Tibial nerve (tissue), 4 donors: ENCODE results near the gene PLA2G2D.

Source experiments
- CTCF ChIP-seq, 5 experiments: fragments of 200-600 bp in 3 of 5; fragments of 450-650 bp in 2 of 5; sonication (generic) in 3 of 5; IDR thresholded peaks; one replicate each; pipeline ENCODE4 v1.5.1; 2016 to 2019; ENCODE audit warnings: antibody characterized with exemption in 5 of 5, mild to moderate bottlenecking in 3 of 5, moderate library complexity in 2 of 5
- EP300 ChIP-seq, 2 donors: sonication (generic); formaldehyde crosslinking; IDR thresholded peaks; one replicate each; pipeline ENCODE4 v1.6.1; 2017; ENCODE audit warnings: antibody characterized with exemption in 2 of 2, mild to moderate bottlenecking in 1 of 2

- TF ChIP-seq CTCF (IDR thresholded peaks at IDR 0.05) (no peak), EP300 (IDR thresholded peaks at IDR 0.05) (no peak)
Measured at GRCh38 chr1:20076223-20076622, 43.1 kb downstream of the PLA2G2D start.
